ENCODE data around the gene NCR2.

NCR2 gene

GRCh38 chr6:41359617-41360313, 24.4 kb downstream of the NCR2 start:
- no peak for DNase-seq (ENCODE audit: low read depth in 2 of 2)

DNA sequence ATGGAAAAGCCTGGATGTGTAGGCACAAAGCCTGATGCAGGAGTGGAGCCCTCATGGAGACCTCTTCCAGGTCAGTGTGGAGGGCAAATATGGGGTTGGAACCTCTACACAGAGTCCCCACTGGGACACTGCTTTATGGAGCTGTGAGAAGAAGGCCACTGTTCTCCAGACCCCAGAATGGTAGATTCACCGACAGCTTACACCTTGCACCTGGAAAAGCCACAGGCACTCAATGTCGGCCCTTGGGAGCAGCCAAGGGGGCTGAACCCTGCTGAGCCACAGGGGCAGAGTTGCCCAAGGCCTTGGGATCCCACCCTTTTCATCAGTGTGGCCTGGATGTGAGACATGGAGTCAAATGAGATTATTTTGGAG, 24.9 kb downstream of the NCR2 start:
- DNase-seq (ENCODE audit: low read depth in 2 of 2) = no peak

GRCh38 chr6:41366150-41366549, 30.7 kb downstream of the NCR2 start:
- no peak for DNase-seq (ENCODE audit: low read depth in 2 of 2)

DNA sequence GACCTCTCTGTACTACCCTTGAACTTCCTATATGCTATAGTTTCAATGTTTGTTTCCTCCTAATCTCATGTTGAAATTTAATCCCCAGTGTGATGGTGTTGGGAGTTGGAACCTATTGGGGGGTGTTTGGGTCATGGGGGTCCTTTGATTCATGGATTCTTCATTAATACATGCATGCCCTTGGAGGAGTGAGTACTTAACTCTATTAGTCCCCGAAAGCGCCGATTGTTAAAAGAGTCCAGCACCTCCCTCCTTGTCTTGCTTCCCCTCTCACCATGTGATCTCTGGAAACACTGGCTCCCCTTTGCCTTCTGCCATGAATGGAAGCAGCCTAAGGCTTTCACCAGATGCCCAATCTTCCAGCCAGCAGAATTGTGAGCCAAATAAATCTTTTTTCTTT, 31.7 kb downstream of the NCR2 start:
- DNase-seq (ENCODE audit: low read depth in 2 of 2) = no peak

DNA sequence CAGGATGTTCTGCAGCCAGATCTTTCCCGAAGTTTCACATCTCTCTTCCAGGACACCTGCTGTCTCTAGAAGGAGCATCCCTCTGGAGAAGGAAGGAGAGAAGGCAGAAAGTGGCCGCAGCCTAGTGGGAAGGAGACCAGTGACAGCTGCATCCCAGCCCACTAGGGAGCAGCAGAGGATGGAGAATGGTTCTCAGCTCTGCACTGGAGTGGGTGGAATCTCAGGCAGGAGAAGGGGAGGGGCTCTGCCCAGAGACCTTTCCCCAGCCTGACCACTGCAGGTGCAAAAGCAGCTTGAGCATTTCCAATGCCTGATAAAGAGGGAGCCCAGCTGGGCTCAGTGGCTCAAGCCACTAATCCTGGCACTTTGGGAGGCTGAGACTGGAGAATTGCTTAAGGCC, 32.3 kb downstream of the NCR2 start:
- peak; percentile 17 to 27 for DNase-seq (ENCODE audit: low read depth in 2 of 2)

GRCh38 chr6:41370488-41371111, 35.2 kb downstream of the NCR2 start:
- no peak for DNase-seq (ENCODE audit: low read depth in 2 of 2)

- peak in 1 of 2 experiments; percentile 9 for DNase-seq (ENCODE audit: low read depth in 2 of 2)
These were observed 36.1 kb downstream of the NCR2 start for GRCh38 chr6:41371461-41371991.

DNA sequence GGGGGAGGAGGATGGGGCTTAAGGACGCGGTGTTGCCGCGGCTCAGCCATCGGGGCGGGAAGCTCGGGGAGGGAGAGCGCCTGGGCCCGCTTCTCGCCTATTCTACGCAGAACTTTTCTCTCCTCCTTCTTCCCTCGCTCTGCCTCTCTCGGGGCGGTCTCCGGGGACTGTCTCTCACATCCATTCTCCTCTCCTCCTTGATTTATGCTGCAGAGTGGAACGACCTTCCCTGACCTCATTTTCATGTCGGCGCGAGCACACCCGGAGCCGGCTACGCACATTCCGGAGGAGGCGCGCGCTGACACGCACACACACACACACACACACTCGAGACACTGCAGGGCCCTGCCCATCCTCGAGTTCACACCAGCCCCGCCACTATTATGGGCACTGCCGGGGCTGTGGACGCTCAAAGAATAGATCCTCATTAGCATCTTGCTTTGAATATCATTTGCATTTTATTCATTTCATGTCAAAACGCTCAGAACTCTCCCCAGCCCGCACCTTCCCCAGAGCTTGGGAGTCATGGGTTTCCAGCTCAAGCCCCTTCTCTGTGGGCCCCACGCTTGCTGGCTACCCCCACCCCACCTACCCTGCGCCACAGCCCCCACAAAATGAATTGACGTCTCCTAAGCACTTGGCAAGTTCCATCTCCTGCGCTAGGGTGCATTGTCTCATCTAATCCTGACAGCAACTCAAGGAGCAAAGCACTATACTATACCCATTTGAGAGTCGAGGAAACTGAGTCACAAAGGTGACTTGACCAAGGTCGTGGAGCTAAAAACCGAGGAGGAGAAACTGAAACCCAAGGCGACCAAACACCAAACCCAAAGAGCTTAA, 36.8 kb downstream of the NCR2 start:
- DNase-seq (ENCODE audit: low read depth in 2 of 2) = peak in 1 of 2 experiments; percentile 10

GRCh38 chr6:41372832-41373626, 37.6 kb downstream of the NCR2 start:
- no peak for DNase-seq (ENCODE audit: low read depth in 2 of 2)

- DNase-seq (ENCODE audit: low read depth in 2 of 2) = no peak
These were observed 38.2 kb downstream of the NCR2 start for GRCh38 chr6:41373627-41373918.

DNA sequence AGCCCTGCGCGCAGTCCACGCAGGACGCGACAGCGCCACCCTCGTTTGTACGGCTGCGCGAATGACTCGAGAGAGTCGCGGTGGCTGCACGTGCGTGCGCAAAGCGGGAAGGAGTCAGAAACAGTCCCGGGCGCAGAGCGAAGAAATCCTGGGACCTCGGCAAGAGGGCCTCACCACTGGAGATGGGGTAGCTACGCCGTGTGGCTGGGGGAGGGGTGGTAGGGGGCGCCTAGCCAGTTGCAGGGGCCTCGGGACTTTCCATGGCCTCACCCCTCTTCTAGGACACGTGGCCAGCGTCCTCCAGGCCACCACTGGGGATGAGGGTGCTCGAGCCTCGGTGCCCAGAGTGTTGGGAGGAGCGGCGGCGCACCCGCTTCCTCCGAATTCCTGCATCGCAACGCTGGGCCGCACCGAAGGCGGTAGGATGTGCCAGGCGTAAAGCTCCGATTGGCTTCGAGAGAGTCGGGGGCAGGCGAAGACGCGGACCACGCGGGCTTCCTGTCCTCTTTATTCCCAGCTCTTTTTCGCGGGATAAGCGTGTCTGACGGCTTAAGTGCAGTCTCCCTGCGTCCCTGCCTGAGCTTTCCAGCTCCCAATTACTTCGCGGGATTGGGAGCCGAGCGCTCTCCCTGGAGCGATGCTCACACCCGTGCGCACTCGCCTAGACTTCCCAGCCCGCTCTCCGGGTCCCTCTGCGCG, 38.7 kb downstream of the NCR2 start:
- DNase-seq (ENCODE audit: low read depth in 2 of 2) = no peak

DNA sequence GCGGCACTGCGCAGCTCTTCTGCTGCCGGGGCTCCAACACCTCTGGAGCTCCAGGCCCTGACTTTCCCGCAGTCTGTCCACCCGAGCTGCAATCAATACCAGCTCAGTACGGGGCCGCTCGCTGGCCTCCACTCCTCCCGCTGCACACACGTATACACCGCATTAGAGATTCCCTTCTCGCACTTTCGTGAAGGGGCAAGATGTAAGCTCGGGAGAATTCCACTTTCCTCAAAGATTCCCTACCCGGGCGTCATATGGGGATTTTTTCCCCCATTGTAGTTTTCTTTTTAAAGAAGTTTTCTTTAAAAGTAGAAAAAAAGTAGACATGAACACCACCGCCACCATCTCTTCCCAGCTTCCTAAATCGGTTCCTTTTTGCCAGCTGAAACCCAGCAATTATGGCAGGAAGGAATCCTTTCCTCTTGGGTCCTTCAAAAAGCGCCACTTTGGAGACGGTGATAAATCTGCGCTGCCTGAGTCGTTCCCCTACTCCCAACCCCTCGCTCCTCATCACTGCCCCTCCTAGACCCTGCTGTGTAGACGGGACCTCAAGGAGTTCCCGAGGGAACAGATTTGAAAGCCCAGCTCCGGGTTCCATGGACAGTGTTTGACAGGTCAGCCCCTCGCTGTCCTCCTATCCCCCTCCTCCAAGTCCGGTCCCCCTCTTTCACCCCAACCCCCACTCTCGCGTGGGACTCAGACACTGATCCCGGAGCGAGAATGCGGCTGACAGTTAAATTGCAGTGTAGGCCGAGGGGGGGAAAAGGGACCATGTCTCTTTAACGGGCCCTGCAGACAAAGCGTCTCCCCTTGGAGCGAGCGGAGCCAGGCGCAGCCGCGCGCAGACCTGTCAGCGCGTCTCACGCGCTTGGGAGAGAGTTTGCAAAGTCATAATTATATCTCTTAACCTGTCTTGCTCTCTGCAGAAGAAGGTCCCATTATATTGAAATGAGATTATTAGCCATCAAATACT, 39.5 kb downstream of the NCR2 start:
- no peak for DNase-seq (ENCODE audit: low read depth in 2 of 2)

GRCh38 chr6:41375598-41376151, 40.3 kb downstream of the NCR2 start:
- no peak for DNase-seq (ENCODE audit: low read depth in 2 of 2)

- DNase-seq (ENCODE audit: low read depth in 2 of 2) = no peak
These were observed 40.8 kb downstream of the NCR2 start for GRCh38 chr6:41376176-41376575.

DNA sequence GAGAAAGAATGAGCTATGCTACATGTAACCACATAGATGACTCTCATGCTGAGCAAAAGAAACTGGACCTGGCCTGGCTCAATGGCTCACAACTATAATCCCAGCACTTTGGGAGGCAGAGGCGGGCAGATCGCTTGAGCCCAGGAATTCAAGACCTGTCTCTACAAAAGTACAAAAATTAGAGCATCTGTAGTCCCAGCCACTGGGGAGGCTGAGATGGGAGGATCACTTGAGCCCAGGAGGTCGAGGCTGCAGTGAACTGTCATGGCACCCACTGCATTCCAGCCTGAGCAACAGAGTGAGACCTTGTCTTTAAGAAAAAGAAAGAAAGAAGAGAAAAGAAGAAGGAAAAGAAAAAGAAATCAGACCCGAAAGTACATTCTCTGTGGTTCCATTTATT, 41.7 kb downstream of the NCR2 start:
- no peak for DNase-seq (ENCODE audit: low read depth in 2 of 2)

- DNase-seq (ENCODE audit: low read depth in 2 of 2) = no peak
These were observed 43.9 kb downstream of the NCR2 start for GRCh38 chr6:41379306-41379705.

DNA sequence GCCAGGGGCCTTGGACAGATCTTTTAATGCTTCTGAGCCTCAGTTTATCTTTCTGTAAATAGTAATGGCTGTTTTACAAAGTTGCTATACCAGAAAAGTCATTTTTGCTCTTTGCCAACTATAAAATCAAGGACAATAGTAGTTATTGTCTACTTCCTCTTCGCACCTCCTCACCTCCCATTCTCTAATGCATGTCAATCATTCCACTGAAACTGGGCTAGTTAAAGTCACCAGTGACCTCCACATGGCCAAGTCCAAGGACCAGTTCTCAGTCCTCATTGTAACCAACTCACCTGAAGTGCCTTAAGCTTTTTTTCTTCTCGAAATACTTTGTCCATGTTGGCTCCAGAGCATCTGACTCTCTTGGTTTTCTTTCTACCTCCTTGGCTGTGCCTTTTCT, 51.2 kb downstream of the NCR2 start:
- no peak for DNase-seq (ENCODE audit: low read depth in 2 of 2)

DNA sequence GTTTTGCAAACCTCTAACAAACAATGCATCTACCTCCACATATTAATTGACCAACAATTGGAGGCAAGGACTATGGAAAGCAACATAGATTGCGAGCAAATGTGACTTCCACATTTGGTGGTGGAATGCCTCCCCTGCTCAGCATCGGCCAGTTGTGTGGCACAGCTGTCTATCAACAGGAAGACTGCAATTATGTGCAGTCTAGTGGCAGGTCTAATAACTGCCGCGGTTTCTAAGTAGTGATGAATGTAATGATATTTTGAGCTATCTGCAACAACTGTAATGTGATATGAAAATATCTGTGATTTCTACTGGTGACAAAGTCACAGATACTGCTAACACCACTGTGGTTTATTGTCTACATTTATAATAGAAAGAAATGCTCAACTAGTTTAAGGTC, 56.8 kb downstream of the NCR2 start:
- no peak for DNase-seq (ENCODE audit: low read depth in 2 of 2)

DNA sequence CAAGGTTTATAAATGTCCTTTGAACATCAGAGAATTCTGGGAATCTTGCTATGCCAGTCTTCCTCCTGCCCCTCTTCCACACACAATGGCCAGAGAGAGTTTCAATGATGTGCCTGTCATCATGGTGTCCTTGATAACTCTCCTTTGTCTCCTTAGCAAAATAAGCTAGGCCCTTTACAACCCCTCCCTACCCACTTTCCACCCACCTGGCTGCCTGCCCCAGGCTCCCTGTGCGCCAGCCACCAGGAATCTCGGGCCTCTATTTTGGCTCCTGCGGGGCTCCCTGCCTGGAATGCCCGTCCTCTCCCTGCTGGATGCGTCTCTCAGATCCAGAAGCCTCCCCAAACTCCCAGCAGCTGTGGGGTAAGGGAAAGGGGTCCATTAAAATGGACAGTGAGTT, 60.9 kb downstream of the NCR2 start:
- no peak for DNase-seq (ENCODE audit: low read depth in 2 of 2)

DNA sequence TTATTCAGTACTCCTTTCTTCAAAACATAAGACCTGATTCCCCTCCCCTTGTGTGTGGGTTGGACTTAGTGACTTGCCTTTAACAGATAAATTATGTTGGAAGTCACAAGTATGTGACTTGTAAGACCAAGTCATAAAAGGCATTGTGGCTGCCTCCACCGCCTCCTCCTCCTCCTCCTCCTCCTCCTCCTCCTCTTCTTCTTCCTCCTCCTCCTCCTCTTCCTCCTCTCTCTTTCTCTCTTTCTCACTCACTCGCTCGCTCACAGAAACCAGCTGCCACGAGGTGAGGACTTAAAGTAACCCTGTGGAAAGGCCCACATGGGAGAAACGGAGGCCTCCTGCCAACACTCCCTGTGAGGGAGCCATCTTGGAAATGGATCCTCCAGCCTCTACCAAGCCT, 64.0 kb downstream of the NCR2 start:
- DNase-seq (ENCODE audit: low read depth in 2 of 2) = no peak

All from fibroblast of skin of left quadriceps (primary cell).